GM12878 (cell line): Measurements from ENCODE around the gene LRWD1. TPM values are rescaled to one million over a fixed set of nuclear protein-coding genes. Genes with fewer than 3 reads are reported as not detected.

Experiments used
- CHD2 ChIP-seq: IDR thresholded peaks from 2 replicates; pipeline ENCODE4 v1.6.1; 2011; ENCODE audit warnings: low read depth, low read length, improper control_type of control experiment, borderline replicate concordance
- CHD4 ChIP-seq: fragments of 200-600 bp; sonication (generic); IDR thresholded peaks from 2 replicates; pipeline ENCODE4 v1.6.1; 2016; ENCODE audit warnings: mild to moderate bottlenecking
- RFX5 ChIP-seq: IDR thresholded peaks from 2 replicates; pipeline ENCODE4 v1.6.1; 2011; ENCODE audit warnings: low read depth, low read length, improper control_type of control experiment
- SPI1 ChIP-seq: IDR thresholded peaks from 2 replicates; pipeline ENCODE4 v1.6.1; 2011; ENCODE audit warnings: low read depth, mild to moderate bottlenecking, low read length, moderate library complexity, borderline replicate concordance; ENCODE audit not compliant: insufficient read depth
- polyA plus RNA-seq, 11 experiments: library from polyadenylated mRNA; depleted of rRNA in 4 of 11; unstranded in 6 of 11; stranded (reverse) in 5 of 11; fragments of >200 nt; fragmentation: Nextera tagmentation in 4 of 11; fragmentation: Illumina TruSeq in 1 of 11; extraction: Ambion mirVana in 4 of 11; extraction: Trizol in 1 of 11; gene quantifications; 1 replicate in 1 of 11; 2 replicates in 10 of 11; pipeline versions ENCODE4 v1.2.1 to v1.2.3, GENCODE V29; 2011 to 2016; ENCODE audit warnings: inconsistent platforms in 2 of 11, missing spikeins in 2 of 11, low read depth in 1 of 11
- total RNA-seq, 4 experiments: library from RNA; depleted of rRNA in 3 of 4; stranded (reverse); fragments of >200 nt in 3 of 4; fragmentation: Illumina TruSeq in 1 of 4; extraction: Trizol in 1 of 4; gene quantifications; 2 replicates each; pipeline versions ENCODE4 v1.2.1 to v1.2.3, GENCODE V29; 2013 to 2021
- TF ChIP-seq, protein P1 (sequence below): IDR thresholded peaks from 2 replicates; pipeline ENCODE4 v1.6.1; 2012; ENCODE audit warnings: low read depth, low read length, improper control_type of control experiment
- TF ChIP-seq, protein P2 (sequence below): fragments of 450-650 bp; IDR thresholded peaks from 2 replicates; pipeline ENCODE4 v1.6.1; 2016; ENCODE audit warnings: mild to moderate bottlenecking
- TF ChIP-seq, protein P3 (sequence below): IDR thresholded peaks from 2 replicates; pipeline ENCODE4 v1.6.1; 2011; ENCODE audit warnings: borderline replicate concordance, low read depth, mild to moderate bottlenecking, moderate library complexity, mixed read lengths, low read length; ENCODE audit not compliant: insufficient read depth; ENCODE audit errors: extremely low read length
- TF ChIP-seq, protein P4 (sequence below): IDR thresholded peaks from 2 replicates; pipeline ENCODE4 v1.6.1; 2012; ENCODE audit warnings: mild to moderate bottlenecking, low read depth, low read length
- TF ChIP-seq, protein P5 (sequence below): fragments of 450-650 bp; IDR thresholded peaks from 2 replicates; pipeline ENCODE4 v1.6.1; 2017; ENCODE audit warnings: mild to moderate bottlenecking
- TF ChIP-seq, protein P6 (sequence below): fragments of 450-650 bp; IDR thresholded peaks from 2 replicates; pipeline ENCODE4 v1.6.1; 2014; ENCODE audit warnings: mild to moderate bottlenecking

Gene LRWD1
- total and polyA plus RNA-seq, 10 of the 15 experiments (the other 5 are each of a cell fraction or from before 2014, with no cell fraction given): 0.40 to 64.4 (median 26.1) TPM

DNA sequence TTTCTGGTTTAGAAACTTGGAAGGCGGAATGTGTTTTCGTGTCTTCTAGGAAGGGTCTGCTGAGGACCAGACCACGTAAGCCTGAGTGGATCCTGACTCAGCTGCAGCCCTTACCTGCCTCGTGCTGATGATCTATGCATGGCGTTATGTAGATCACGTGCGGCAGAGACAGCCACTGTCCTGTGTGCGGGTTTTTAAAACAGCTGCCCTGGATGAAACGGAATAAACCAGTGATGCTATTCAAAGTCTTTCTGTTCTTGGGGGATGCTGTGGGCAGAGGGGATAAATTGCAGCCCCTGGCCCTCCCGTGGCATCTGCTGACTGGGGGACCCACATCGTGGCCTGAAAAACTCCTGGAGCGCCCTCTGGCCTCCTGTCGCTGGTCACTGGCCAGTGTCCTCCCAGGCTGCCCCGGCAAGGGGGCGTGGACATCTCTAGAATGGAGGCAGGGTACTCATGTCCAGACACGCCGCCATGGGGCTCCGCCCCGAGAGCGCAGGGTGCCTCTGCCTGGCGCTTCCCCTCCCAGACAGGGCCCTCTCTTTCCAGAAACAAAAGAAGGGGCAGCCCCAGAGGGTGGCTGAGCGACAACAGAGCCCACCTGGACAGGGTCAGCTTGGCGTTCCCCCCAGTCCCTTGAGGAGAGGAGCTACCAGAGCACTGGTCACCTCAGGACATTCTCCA, 13.3 kb upstream of the LRWD1 start (continued):
- no peak for TF ChIP-seq SPI1
- TF ChIP-seq, protein P1, sequence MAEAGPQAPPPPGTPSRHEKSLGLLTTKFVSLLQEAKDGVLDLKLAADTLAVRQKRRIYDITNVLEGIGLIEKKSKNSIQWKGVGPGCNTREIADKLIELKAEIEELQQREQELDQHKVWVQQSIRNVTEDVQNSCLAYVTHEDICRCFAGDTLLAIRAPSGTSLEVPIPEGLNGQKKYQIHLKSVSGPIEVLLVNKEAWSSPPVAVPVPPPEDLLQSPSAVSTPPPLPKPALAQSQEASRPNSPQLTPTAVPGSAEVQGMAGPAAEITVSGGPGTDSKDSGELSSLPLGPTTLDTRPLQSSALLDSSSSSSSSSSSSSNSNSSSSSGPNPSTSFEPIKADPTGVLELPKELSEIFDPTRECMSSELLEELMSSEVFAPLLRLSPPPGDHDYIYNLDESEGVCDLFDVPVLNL: no peak
- TF ChIP-seq, protein P2, sequence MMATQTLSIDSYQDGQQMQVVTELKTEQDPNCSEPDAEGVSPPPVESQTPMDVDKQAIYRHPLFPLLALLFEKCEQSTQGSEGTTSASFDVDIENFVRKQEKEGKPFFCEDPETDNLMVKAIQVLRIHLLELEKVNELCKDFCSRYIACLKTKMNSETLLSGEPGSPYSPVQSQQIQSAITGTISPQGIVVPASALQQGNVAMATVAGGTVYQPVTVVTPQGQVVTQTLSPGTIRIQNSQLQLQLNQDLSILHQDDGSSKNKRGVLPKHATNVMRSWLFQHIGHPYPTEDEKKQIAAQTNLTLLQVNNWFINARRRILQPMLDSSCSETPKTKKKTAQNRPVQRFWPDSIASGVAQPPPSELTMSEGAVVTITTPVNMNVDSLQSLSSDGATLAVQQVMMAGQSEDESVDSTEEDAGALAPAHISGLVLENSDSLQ: no peak
- TF ChIP-seq, protein P3, sequence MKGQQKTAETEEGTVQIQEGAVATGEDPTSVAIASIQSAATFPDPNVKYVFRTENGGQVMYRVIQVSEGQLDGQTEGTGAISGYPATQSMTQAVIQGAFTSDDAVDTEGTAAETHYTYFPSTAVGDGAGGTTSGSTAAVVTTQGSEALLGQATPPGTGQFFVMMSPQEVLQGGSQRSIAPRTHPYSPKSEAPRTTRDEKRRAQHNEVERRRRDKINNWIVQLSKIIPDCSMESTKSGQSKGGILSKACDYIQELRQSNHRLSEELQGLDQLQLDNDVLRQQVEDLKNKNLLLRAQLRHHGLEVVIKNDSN: no peak
- no peak for TF ChIP-seq RFX5
- TF ChIP-seq CHD2: no peak
- TF ChIP-seq, protein P4, sequence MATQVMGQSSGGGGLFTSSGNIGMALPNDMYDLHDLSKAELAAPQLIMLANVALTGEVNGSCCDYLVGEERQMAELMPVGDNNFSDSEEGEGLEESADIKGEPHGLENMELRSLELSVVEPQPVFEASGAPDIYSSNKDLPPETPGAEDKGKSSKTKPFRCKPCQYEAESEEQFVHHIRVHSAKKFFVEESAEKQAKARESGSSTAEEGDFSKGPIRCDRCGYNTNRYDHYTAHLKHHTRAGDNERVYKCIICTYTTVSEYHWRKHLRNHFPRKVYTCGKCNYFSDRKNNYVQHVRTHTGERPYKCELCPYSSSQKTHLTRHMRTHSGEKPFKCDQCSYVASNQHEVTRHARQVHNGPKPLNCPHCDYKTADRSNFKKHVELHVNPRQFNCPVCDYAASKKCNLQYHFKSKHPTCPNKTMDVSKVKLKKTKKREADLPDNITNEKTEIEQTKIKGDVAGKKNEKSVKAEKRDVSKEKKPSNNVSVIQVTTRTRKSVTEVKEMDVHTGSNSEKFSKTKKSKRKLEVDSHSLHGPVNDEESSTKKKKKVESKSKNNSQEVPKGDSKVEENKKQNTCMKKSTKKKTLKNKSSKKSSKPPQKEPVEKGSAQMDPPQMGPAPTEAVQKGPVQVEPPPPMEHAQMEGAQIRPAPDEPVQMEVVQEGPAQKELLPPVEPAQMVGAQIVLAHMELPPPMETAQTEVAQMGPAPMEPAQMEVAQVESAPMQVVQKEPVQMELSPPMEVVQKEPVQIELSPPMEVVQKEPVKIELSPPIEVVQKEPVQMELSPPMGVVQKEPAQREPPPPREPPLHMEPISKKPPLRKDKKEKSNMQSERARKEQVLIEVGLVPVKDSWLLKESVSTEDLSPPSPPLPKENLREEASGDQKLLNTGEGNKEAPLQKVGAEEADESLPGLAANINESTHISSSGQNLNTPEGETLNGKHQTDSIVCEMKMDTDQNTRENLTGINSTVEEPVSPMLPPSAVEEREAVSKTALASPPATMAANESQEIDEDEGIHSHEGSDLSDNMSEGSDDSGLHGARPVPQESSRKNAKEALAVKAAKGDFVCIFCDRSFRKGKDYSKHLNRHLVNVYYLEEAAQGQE: no peak
- TF ChIP-seq, protein P5, sequence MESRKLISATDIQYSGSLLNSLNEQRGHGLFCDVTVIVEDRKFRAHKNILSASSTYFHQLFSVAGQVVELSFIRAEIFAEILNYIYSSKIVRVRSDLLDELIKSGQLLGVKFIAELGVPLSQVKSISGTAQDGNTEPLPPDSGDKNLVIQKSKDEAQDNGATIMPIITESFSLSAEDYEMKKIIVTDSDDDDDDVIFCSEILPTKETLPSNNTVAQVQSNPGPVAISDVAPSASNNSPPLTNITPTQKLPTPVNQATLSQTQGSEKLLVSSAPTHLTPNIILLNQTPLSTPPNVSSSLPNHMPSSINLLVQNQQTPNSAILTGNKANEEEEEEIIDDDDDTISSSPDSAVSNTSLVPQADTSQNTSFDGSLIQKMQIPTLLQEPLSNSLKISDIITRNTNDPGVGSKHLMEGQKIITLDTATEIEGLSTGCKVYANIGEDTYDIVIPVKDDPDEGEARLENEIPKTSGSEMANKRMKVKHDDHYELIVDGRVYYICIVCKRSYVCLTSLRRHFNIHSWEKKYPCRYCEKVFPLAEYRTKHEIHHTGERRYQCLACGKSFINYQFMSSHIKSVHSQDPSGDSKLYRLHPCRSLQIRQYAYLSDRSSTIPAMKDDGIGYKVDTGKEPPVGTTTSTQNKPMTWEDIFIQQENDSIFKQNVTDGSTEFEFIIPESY: no peak
- TF ChIP-seq CHD4: no peak
- TF ChIP-seq, protein P6, sequence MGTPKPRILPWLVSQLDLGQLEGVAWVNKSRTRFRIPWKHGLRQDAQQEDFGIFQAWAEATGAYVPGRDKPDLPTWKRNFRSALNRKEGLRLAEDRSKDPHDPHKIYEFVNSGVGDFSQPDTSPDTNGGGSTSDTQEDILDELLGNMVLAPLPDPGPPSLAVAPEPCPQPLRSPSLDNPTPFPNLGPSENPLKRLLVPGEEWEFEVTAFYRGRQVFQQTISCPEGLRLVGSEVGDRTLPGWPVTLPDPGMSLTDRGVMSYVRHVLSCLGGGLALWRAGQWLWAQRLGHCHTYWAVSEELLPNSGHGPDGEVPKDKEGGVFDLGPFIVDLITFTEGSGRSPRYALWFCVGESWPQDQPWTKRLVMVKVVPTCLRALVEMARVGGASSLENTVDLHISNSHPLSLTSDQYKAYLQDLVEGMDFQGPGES: no peak
- TF ChIP-seq, all 136 proteins: peak for 0
